GM18951 (cell line): ENCODE data around the gene TSPEAR.
"Not testable (repeated sequence)": the region's sequence is repeated elsewhere in the genome, so short reads cannot be mapped to it uniquely, and the experiment has no call there.

Experiments used
- POLR2A ChIP-seq: IDR thresholded peaks from 4 replicates; pipeline ENCODE4 v1.6.1; 2011; ENCODE audit warnings: mild to moderate bottlenecking; ENCODE audit not compliant: insufficient read length, insufficient read depth; ENCODE audit errors: extremely low read depth
- in situ Hi-C: fragments of 300-500 bp; cut with MboI; formaldehyde crosslinking; loops from one replicate; pipeline ENCODE4 v1.12.0; 2022; ENCODE audit warnings: low sequenced_read_pairs, mixed read lengths, inconsistent platforms; ENCODE audit not compliant: unreplicated experiment

The TSPEAR gene

GRCh38 chr21:44490405-44490804, 221.0 kb downstream of the TSPEAR start:
- in situ Hi-C loops: no loop called here
- no peak for TF ChIP-seq POLR2A

GRCh38 chr21:44489962-44490361, 221.4 kb downstream of the TSPEAR start:
- in situ Hi-C loops: no loop called here
- TF ChIP-seq POLR2A: no peak

- in situ Hi-C loops: no loop called here
- TF ChIP-seq POLR2A: no peak
Measured at GRCh38 chr21:44487831-44488230, 223.5 kb downstream of the TSPEAR start.

- in situ Hi-C loops: no loop called here
Measured at GRCh38 chr21:44486302-44486701, 225.1 kb downstream of the TSPEAR start.

GRCh38 chr21:44485796-44486195, 225.6 kb downstream of the TSPEAR start:
- in situ Hi-C loops: no loop called here
- no peak for TF ChIP-seq POLR2A

More at GRCh38 chr21:44486302-44486701, 225.1 kb downstream of the TSPEAR start:
- no peak for TF ChIP-seq POLR2A

GRCh38 chr21:44485254-44485793, 226.0 kb downstream of the TSPEAR start:
- no peak for TF ChIP-seq POLR2A
- in situ Hi-C loops: no loop called here

- in situ Hi-C loops: no loop called here
- TF ChIP-seq POLR2A: no peak
Measured at GRCh38 chr21:44484498-44485253, 226.7 kb downstream of the TSPEAR start.

- no peak for TF ChIP-seq POLR2A
- in situ Hi-C loops: no loop called here
Measured at GRCh38 chr21:44483288-44484237, 227.8 kb downstream of the TSPEAR start.

- in situ Hi-C loops: no loop called here
- TF ChIP-seq POLR2A: no peak
Measured at GRCh38 chr21:44482581-44483287, 228.6 kb downstream of the TSPEAR start.

GRCh38 chr21:44480200-44481053, 230.9 kb downstream of the TSPEAR start:
- TF ChIP-seq POLR2A: no peak
- in situ Hi-C loops: no loop called here

GRCh38 chr21:44479556-44480199, 231.7 kb downstream of the TSPEAR start:
- in situ Hi-C loops: not testable (repeated sequence)

GRCh38 chr21:44478801-44479167, 232.6 kb downstream of the TSPEAR start:
- TF ChIP-seq POLR2A: no peak
- in situ Hi-C loops: no loop called here
